Cerebellar nuclear complex (tissue), 1 donor: ENCODE data around the gene GFOD1.

Experiments
- DNase-seq, 2 experiments: peaks; one replicate each; lab custom pipeline; 2025; lab: John Stamatoyannopoulos, UW

The GFOD1 gene

DNA sequence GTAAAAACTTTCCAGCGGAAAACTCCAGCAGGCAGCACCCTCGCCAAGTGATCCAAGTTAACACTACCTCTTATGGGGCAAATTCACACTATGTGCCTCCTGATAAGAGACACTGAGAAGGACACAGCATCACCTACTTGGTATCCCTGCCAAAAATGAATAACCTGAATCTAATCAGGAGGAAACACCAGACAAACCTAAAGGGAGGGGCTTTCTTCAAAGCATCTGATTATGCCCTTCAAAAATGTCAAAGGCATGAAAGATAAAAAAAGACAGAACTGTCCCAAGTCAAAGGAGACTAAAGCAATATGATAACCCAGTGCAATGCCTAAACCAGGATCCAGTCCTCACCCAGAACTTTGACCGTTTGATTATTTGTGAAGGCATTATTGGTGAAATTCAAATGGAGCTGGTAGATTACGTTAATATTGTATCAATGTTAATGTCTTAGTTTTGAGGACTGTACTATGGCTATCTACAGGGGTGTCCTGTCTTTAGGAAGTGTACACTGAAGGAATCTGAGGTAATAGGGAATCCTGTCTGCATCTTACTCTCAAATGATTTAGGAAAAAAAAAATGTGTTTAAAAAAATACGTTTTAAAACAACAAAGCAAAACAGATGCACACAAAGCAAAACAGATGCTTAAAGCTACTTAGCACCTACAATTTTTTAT, 167.4 kb downstream of the GFOD1 start:
- no peak for DNase-seq

DNA sequence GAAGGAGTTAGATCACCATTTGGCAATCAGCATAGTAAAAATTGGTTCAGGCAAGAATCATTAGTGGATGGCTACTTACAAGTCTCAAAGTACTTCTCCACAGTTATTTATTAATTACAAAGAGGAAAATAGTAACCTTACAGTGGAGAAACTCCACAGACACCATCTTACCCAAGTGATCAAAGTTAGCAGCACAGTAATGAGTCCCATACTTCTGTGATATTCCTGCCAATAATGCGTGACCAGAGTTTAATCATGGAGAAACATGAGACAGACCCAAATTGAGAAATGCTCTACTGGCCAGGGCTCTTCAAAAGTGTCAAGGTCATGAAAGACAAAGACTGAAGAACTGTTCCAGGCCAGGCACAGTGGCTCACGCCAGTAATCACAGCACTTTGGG, 168.6 kb downstream of the GFOD1 start:
- no peak for DNase-seq

DNA sequence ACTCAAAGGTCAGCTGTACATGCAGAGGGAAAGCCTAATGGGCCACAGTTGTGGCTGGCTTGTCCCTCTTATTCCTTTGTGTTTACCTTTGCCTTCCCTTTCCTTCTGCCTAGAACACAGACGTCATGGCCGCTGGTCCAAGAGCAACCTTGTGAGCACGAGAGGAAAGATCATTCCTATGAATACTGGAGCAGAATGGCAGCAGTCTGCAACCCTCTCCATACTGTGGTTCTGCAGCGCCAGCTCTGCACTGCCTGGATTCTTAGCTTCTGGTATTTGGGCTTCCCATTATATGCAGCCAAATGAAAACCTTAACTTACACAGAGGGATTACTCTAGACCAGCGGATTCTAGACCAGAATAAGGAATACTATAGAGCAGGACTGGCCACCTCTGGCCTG, 171.5 kb downstream of the GFOD1 start:
- DNase-seq, result no peak

DNA sequence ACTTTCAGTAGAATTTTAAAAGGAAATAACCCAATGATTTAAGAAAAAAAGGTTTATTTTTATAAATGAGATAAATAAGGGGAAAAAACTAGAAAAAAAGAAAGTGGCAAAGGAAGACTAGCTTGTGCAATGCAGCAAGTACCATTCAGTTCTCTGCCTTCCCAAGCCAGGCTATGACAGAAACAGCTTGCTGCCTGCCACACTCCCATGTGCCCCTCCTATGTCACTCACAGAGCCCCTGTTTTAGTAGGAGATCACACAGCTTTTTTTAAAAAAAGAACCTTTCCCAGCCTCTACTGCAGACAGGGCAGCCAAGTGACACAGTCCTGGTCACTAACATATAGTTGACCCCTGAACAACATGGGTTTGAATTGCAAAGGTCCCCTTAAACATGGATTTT, 172.6 kb downstream of the GFOD1 start:
- no peak for DNase-seq

DNA sequence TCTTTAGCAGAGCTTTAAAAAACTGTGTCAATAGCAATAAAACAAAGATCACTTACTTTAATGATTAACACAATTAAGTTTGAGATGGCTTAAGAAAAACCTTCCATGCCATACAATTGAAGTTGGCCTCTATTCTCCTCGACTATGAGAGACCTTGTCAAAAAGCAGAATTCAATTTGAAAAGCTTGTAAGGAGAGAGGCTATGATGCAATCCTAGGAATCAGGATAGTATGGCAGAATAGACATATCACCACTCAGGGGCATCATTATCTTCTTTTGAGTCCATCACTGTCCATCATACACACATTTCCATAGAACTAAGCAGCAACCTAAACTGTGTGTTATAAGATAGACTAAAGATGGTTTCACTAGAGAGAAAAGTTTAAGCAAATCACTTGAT, 176.2 kb downstream of the GFOD1 start:
- no peak for DNase-seq

DNA sequence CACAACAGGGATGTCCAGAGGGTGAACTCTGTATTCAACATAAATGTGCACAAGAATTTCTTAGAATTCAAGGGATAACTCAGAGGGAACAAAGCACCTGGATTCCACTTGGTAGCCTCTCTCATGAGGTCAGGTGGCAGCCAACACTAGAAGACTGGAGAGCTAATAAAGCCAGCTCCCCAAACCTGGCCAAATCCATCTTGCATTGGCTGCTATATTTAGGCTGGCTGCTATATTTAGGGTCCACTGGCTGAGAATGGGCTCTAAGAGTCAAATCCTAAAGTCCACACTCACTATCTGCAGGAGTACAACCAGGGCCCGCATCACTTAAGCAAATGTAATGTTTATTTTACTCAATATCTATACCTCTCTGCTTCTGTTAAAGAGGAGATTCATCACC, 179.1 kb downstream of the GFOD1 start:
- DNase-seq, result no peak
